Common myeloid progenitor, CD34-positive (primary cell): Measurements from ENCODE around the gene GJB4.

Experiments
- CTCF ChIA-PET: fragments of 350-600 bp; sonication (Branson Sonifier 250); formaldehyde crosslinking; loops from one replicate; lab custom pipeline; 2021; ENCODE audit warnings: antibody characterized with exemption; lab: Charles Lee
- POLR2A ChIA-PET: fragments of 350-600 bp; sonication (Branson Sonifier 250); formaldehyde crosslinking; loops from one replicate; lab custom pipeline; 2021; ENCODE audit warnings: antibody characterized with exemption; lab: Charles Lee
- DNase-seq, 3 donors: peaks; one replicate each; pipeline versions ENCODE4 v3.0.0 to v3.0.0-alpha.2; 2013
- H3K27ac ChIP-seq, 2 experiments: 1 replicate in 1 of 2; 2 replicates in 1 of 2; pipeline ENCODE4 v1.7.0; 2013; ENCODE audit warnings: inconsistent platforms in 2 of 2, low read length in 2 of 2, mild to moderate bottlenecking in 2 of 2, low read depth in 1 of 2, moderate library complexity in 1 of 2; ENCODE audit not compliant: severe bottlenecking in 2 of 2, insufficient read depth in 1 of 2, poor library complexity in 1 of 2
- H3K27me3 ChIP-seq, 5 experiments: replicated peaks in 2 of 5; 1 replicate in 3 of 5; 2 replicates in 2 of 5; pipeline versions ENCODE4 v1.6.1 to v1.7.0; 2013; ENCODE audit warnings: low read length in 4 of 5, mild to moderate bottlenecking in 2 of 5, moderate library complexity in 2 of 5, inconsistent platforms in 1 of 5; ENCODE audit not compliant: insufficient read depth in 5 of 5, control insufficient read depth in 4 of 5
- H3K36me3 ChIP-seq, 4 experiments: 1 replicate in 2 of 4; 2 replicates in 2 of 4; pipeline versions ENCODE4 v1.6.1 to v1.7.0; 2013; ENCODE audit warnings: low read length in 3 of 4, control low read depth in 1 of 4, mild to moderate bottlenecking in 1 of 4; ENCODE audit not compliant: control insufficient read depth in 4 of 4, insufficient read depth in 4 of 4
- H3K4me1 ChIP-seq, 4 experiments: 1 replicate in 3 of 4; 2 replicates in 1 of 4; pipeline versions ENCODE4 v1.6.1 to v1.7.1; 2013; ENCODE audit warnings: low read length in 3 of 4, mild to moderate bottlenecking in 3 of 4, control low read depth in 1 of 4, inconsistent platforms in 1 of 4, moderate library complexity in 1 of 4; ENCODE audit not compliant: control insufficient read depth in 4 of 4, insufficient read depth in 4 of 4; ENCODE audit errors: control extremely low read depth in 1 of 4
- H3K4me3 ChIP-seq, 7 experiments: 1 replicate in 4 of 7; 2 replicates in 3 of 7; pipeline versions ENCODE4 v1.5.1 to v1.7.0; 2013; ENCODE audit warnings: mild to moderate bottlenecking in 7 of 7, low read length in 6 of 7, moderate library complexity in 6 of 7, inconsistent platforms in 2 of 7, low read depth in 2 of 7, control low read depth in 1 of 7; ENCODE audit not compliant: insufficient read depth in 4 of 7, control insufficient read depth in 1 of 7; ENCODE audit errors: extremely low read depth in 1 of 7
- H3K9me3 ChIP-seq, 5 experiments: 1 replicate in 4 of 5; 2 replicates in 1 of 5; pipeline versions ENCODE4 v1.6.1 to v1.7.1; 2013; ENCODE audit warnings: low read length in 4 of 5, mild to moderate bottlenecking in 2 of 5, inconsistent platforms in 1 of 5, low read depth in 1 of 5, moderate library complexity in 1 of 5; ENCODE audit not compliant: control insufficient read depth in 4 of 5, insufficient read depth in 2 of 5; ENCODE audit errors: control extremely low read depth in 1 of 5
- WGBS: methylation state at CpG from one replicate; pipeline ENCODE4 v1.1.5; 2013; ENCODE audit not compliant: insufficient coverage; 5-methylcytosine and 5-hydroxymethylcytosine counted together

The GJB4 gene

GRCh38 chr1:34786521-34787325, 27.2 kb downstream of the GJB4 start:
- ChIA-PET POLR2A (no interaction called here), CTCF (interaction anchor here (0.6 to 4.7 kb wide), 15 partner anchors 9 to 624 kb away, joined by 3 to 29 read pairs (median 3); partner anchors contain the start of gene SMIM12)
- 61% methylated on average over 12 of the region's 14 CpGs for WGBS
- no peak overlapping the region for H3K4me3 ChIP-seq
- no peak overlapping the region for H3K27ac ChIP-seq
- no peaks in the 10 kb centered on the region for H3K36me3 ChIP-seq
- H3K4me1 ChIP-seq: peaks cover 0 to 4% (median 2%) of the 10 kb centered on the region in 4 experiments
- no peaks in the 10 kb centered on the region for H3K9me3 ChIP-seq
- peak; percentile 70 to 85 (median 80) for DNase-seq
- peaks cover 0 to 29% (median 9%) of the 10 kb centered on the region in 5 experiments for H3K27me3 ChIP-seq

- Histone ChIP-seq H3K36me3 (no peaks in the 10 kb centered on the region), H3K4me1 (peaks cover 0 to 8% (median 3%) of the 10 kb centered on the region in 4 experiments), H3K27me3 (peaks cover 0 to 27% (median 12%) of the 10 kb centered on the region in 5 experiments), H3K9me3 (no peaks in the 10 kb centered on the region), H3K4me3 (no peak overlapping the region), H3K27ac (no peak overlapping the region)
- 83% methylated on average over 6 of the region's 9 CpGs for WGBS
- DNase-seq: peak; percentile 28 to 49 (median 45)
- CTCF ChIA-PET: interaction anchor here (0.7 to 4.7 kb wide), 7 partner anchors 8 to 65 kb away, joined by 3 to 29 read pairs (median 4); no protein-coding TSS in a partner anchor
- POLR2A ChIA-PET: no interaction called here
Observed at GRCh38 chr1:34787461-34788420, 28.2 kb downstream of the GJB4 start.

GRCh38 chr1:34790985-34791384, 31.4 kb downstream of the GJB4 start:
- Histone ChIP-seq H3K4me1 (peaks cover 0 to 10% (median 4%) of the 10 kb centered on the region in 4 experiments), H3K4me3 (no peak overlapping the region), H3K27ac (no peak overlapping the region), H3K27me3 (peaks cover 0 to 25% (median 10%) of the 10 kb centered on the region in 5 experiments), H3K36me3 (no peaks in the 10 kb centered on the region), H3K9me3 (no peaks in the 10 kb centered on the region)
- POLR2A ChIA-PET: no interaction called here
- DNase-seq: no peak
- CTCF ChIA-PET: interaction anchor here (0.7 to 1.2 kb wide), 2 partner anchors 19 to 75 kb away, joined by 3 read pairs; no protein-coding TSS in a partner anchor
- WGBS: 100% methylated on average over 3 of the region's 6 CpGs

GRCh38 chr1:34792424-34792823, 32.9 kb downstream of the GJB4 start:
- POLR2A ChIA-PET: no interaction called here
- H3K4me3 ChIP-seq: peak overlapping the region in 2 of 7 experiments; percentile 24 to 57
- H3K4me1 ChIP-seq: peaks cover 0 to 10% (median 4%) of the 10 kb centered on the region in 4 experiments

GRCh38 chr1:34792868-34793727, 33.6 kb downstream of the GJB4 start, which contains the start of gene GJA4:
Gene GJA4, plus strand, starts transcription at chr1:34792999. Its CDS starts 1,215 bp downstream, at chr1:34794214.
- ChIA-PET CTCF (no interaction called here), POLR2A (no interaction called here)
- no peaks in the 10 kb centered on the region for H3K36me3 ChIP-seq
- no peaks in the 10 kb centered on the region for H3K9me3 ChIP-seq
- peaks cover 0 to 23% (median 9%) of the 10 kb centered on the region in 5 experiments for H3K27me3 ChIP-seq
- peak within 1 kb of the TSS in 2 of 7 experiments; percentile 24 to 57 for H3K4me3 ChIP-seq
- 14% methylated on average over 25 of the region's 45 CpGs for WGBS
- no peak within 1 kb of the TSS for H3K27ac ChIP-seq
- peaks cover 0 to 10% (median 4%) of the 10 kb centered on the region in 4 experiments for H3K4me1 ChIP-seq
- peak in 1 of 3 donors; percentile 28 for DNase-seq

More at GRCh38 chr1:34792424-34792823, 32.9 kb downstream of the GJB4 start:
- CTCF ChIA-PET: no interaction called here
- no peaks in the 10 kb centered on the region for H3K36me3 ChIP-seq
- DNase-seq: no peak
- 68% methylated on average over 8 of the region's 10 CpGs for WGBS
- H3K27ac ChIP-seq: no peak overlapping the region
- no peaks in the 10 kb centered on the region for H3K9me3 ChIP-seq
- H3K27me3 ChIP-seq: peaks cover 0 to 25% (median 9%) of the 10 kb centered on the region in 5 experiments
